Activated T-cell treated with anti-CD3 and anti-CD28 coated beads for 4 hours (primary cell): ENCODE measurements around the gene MRPL14.

Experiments used
- DNase-seq: peaks from one replicate; pipeline ENCODE4 v3.0.0-alpha.2; 2020

The MRPL14 gene

GRCh38 chr6:44127186-44128019, at the start of gene MRPL14, which contains the start of gene TMEM63B:
TSS of gene MRPL14 (minus strand) at chr6:44127452. CDS start at chr6:44116611, 10,841 bp downstream.
TSS of gene TMEM63B (plus strand) at chr6:44127554. CDS start at chr6:44134585, 7,031 bp downstream.
- DNase-seq = peak; percentile 85

DNA sequence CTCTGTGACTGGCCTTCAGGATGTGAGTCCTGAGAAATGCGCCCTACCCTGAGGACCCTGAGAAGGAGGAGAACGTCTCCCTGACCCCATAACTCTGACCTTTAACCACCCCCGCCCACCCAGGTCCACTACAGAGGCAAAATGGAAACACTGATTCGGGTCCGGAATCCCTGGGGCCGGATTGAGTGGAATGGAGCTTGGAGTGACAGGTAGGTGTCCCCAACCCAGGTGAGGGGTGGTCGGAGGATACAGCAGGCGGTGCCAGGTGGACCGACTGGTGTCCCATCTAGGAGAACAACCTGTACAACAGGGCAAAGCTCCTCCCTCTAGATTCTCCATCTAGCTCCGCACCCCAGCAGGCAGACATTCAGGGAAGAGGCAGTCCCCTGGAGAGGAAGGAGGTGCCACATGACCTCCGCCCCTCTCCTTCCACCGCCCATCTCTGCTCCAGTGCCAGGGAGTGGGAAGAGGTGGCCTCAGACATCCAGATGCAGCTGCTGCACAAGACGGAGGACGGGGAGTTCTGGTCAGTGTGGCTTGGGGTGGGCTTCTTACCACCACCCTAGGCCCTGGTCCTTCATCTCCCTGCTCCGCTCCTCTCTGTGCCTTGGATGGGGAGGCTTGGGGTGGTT, 49.0 kb upstream of the MRPL14 start:
- DNase-seq = no peak

DNA sequence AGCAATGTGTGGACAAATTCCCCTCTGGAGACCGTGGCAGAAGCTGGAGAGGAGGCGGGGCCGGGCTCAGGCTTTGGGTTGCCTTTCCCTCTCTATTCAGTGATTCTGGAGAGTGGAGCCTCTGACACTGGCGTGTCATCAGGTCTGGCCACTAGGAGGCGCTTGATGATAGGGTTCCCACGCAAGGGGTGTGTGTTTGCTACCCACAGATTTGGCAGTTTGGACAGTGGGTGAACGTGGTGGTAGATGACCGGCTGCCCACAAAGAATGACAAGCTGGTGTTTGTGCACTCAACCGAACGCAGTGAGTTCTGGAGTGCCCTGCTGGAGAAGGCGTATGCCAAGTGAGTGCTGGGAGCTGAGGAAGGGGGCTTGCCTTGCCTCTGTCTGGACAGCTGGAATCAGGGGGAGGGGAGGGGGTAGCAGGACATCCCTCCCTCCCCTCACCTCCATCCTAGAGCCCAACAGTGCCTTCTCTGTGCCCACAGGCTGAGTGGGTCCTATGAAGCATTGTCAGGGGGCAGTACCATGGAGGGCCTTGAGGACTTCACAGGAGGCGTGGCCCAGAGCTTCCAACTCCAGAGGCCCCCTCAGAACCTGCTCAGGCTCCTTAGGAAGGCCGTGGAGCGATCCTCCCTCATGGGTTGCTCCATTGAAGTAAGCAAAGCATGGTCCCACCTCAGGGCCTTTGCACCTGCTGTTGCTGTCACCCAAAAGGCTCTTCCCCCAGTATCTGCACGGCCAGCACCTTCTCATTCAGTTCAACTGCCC, 45.7 kb upstream of the MRPL14 start:
- peak; percentile 71 for DNase-seq

DNA sequence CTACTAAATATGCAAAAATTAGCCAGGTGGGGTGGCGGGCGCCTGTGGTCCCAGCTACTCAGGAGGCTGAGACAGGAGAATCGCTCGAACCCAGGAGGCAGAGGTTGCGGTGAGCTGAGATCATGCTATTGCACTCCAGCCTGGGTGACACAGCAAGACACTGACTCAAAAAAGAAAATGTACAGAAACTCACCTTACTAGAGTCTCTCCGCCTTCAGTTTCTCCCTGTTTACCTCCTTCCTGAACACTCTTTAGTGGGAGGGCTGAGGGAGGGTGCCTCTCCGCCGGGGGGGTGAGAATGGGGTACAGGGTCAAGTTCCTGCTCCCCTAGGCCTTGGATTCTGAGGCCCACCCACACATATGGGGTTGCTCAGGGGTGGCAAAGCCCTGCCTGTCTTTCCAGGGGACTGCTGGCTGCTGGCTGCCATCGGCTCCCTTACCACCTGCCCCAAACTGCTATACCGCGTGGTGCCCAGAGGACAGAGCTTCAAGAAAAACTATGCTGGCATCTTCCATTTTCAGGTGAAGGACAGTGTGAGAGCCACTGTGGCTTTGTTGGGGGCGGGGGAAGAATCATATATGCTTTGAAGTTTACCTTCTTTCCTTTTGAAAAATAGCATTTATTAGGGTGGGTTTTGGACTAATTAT, 44.8 kb upstream of the MRPL14 start:
- no peak for DNase-seq

DNA sequence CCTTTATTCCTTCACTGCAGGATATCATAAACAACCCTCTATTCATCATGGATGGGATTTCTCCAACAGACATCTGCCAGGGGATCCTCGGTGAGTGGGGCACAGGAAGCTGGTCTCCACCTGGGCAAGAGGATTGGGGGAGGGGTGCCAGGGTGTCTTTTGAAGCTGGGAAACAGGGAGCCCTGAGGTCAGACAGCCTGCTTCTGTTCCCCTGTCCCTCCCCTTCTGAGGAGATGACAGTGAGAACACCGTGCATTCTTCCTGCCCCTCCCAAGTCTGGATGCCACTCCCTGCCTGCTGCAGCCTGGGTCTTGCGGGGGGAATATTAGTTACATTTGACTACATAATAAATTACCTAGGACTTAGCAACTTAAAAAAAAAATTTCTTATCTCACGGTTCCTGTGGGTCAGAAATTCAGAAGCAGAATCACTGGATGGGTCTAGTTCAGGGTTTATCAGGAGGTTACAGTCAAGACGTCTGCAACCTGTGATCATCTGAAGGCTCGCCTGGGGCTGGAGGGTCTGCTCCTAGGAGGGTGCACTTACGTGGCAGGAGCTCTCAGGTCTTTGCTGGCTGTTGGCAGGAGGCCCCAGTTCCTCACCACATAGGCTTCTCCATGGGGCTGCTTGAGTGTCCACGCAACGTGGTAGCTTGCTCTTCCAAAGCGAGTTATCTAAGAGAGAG, 42.8 kb upstream of the MRPL14 start:
- no peak for DNase-seq

DNA sequence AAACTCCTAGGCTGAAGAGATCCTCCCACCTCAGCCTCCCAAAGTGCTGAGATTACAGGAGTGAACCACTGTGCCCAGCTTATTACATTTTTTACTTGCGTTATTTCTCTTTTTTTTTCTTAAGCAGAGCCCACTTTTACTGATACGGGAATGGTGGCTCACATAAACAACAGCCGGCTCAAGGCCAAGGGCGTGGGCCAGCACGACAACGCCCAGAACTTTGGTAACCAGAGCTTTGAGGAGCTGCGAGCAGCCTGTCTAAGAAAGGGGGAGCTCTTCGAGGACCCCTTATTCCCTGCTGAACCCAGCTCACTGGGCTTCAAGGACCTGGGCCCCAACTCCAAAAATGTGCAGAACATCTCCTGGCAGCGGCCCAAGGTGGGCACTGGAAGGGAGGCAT, 41.9 kb upstream of the MRPL14 start:
- no peak for DNase-seq

GRCh38 chr6:44167567-44167966, 40.3 kb upstream of the MRPL14 start:
- DNase-seq = no peak

DNA sequence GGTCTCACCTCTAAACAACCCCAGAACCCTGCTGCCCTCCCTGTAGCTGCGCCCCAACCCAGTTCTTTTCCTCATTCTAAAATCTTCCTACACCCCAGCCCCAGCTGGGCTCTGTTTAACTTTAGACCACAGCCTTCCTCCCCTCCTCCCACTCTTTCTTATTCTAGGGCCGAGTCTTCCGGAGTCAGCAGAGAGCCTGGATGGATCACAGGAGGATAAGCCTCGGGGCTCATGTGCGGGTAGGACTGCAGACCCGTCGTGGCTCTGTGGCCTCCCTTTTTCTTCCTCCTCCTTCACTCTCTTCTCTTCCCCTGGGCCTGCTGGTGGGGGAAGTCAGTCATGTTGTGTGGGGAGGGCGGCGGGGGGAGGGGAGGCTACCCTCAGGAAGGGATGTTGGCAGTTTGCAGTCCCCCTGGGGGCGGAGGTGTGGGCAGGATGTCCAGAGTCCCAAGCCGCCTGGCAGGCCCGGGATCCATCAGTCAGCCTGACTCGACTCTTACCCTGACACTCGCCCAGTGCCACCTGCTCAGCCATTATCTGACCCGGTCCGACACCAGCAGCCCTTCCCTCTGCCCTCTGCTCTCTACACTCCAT, 39.4 kb upstream of the MRPL14 start:
- DNase-seq = no peak

GRCh38 chr6:44166116-44166515, 38.9 kb upstream of the MRPL14 start:
- DNase-seq = no peak

DNA sequence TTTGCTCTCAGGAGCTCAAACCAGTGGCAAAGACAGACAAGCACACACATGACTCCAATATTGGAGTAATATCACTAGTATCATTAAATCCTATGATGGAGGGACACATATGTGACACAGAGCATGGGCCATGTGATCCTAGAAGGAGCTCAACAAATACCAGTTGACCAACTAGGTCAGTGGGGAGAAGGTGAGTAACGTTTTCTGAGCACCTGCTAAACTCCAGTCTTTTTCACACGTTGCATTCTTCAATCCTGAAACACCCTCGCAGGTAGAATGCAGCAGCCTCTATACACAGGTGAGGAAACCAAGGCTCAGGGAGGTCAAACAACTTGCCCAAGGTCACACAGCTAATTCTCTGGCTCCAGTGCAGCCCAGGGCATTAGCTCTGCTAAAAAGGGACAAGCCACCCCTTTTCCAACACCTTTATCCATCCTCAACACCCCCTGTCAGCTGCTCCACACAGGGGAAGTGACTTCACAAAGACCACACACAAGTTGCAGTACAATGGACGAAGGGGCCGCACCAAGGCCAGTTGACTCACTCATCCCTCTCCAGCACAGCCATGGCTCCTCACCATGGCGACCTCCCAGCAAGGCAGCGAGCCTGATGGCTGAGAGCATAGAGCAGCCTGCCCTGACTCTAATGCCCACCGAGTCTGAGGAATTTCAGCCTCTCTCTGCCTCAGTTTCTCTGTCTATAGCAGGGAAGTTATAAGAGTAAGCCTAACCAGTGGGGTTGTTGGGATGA, 35.8 kb upstream of the MRPL14 start:
- no peak for DNase-seq

DNA sequence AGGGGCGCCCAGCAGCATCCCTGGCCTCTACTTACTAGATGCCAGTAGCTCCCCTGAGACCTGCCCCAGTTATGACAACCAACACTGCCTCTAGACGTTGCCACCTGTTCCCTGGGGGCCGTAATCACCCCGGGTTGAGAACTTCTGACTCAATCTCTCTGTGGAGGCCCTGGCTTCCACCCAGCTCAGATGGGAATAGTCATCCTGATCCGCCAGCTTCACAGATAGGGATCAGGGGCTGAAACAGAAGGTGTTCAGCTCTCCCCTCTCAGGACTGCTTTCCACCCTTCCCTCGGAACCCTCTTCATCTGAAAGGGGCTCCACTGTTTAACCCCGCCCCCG, 34.7 kb upstream of the MRPL14 start:
- DNase-seq = no peak

DNA sequence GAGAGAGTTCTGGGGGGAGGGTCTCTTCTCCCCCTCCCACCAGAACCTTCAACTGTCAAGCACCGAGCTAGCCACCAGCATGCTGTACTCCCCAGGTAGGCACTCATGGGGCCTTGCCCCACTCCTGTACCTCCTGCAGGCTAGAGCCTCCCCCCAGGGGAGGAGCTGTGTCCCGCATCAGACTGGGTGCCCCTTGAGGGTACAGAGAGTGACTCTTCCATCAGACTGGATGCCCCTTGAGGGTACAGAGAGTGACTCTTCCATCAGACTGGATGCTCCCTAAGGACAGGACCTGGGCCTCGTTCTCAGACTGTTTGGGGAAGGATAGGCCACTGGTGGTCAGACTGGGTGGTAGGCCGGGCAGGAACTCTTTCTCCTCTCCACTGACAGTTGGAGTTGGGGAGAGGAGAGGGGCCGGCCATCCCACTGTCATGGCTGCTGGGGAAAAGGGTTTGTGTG, 31.5 kb upstream of the MRPL14 start, which contains the start of gene CAPN11:
TSS of gene CAPN11 (plus strand) at position 51 of the 459 bp plus-strand sequence. CDS start at position 80, 29 bp downstream.
- DNase-seq = no peak

DNA sequence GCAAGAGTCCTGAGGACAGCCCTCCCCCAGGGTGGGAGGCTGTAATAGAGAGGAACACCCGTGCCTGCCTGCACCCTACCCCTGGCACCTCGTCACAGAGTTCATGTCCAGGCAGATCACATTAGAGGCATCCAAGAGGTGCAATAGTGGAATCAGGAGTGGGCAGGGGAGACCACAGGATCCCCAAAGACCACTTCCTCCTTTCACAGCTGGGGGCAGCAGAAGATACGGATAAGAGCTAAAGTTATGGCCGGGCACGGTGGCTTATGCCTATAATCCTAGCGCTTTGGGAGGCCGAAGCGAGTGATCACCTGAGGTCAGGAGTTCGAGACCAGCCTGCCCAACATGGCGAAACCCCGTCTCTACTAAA, 29.9 kb upstream of the MRPL14 start:
- DNase-seq = no peak

DNA sequence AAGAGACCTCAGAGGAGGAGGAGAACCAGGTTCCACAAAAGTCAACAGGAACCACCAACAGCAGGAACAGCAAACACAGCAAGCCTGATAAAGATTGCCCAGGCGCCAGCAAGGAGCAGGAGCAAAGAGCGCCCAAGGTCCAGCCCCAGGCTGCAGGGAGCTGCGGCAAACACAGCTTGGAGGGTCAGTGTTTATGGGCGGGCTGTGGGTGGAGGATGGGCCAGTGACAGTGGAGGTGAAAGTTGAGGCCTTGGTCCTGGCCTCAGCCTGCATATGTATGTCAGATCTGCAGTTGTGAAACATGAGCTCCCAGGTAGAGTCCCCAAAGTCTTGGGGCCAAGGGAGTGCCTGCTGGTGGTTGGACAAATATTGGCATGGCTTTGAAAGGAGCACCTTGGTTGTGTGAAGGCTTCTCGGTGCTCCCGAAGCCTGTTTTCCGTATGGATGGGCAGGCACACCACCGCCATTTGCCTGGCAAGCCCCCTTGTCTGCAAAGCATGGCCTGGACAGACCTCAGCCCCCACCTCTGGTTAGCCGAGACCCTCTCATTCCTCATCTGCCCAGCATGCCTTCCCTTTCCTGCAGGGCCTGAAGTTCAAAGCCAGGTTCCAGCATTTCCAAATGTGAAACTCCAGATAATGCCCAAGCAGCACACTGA, 29.4 kb upstream of the MRPL14 start:
- DNase-seq = no peak

- no peak for DNase-seq
These were observed 26.8 kb upstream of the MRPL14 start for GRCh38 chr6:44154067-44154466.

DNA sequence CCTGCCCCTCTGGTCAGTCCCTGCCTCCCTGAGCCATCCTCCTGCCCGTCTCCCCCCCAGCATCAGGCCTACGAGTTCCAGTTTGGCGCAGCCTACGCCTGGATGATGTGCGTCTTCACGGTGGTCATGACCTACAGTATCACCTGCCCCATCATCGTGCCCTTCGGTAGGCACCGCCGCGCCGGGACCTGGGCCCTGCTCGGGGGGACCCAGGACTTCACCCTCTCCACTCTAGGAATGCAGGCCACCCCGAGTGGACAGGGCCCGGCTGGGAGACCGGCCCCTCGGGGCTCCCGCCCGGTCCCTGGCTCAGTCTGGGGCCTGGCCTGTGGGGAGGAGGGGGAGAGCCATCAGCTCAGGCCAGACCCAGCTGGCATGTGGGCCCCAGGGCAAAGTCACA, 25.3 kb upstream of the MRPL14 start:
- DNase-seq = no peak

DNA sequence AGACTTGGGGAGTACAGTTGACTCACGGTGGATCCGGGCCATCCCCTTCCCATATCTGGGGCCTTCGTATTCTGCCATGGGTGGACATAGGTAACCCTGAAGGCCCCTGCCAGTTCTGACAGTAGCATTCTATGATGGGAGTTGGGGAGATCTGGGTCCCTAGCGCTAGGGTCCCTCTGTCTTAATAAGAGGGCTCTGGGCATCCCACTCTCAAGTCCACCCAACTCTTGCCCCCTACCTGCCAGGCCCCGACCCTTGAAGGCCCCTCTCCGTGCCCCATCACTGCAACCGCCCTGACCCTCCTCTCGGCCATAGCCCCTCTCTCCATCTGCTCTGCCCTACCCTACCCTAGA, 24.8 kb upstream of the MRPL14 start:
- no peak for DNase-seq

- DNase-seq = peak; percentile 76
These were observed 24.3 kb upstream of the MRPL14 start for GRCh38 chr6:44151348-44152108.

- no peak for DNase-seq
These were observed 23.2 kb upstream of the MRPL14 start for GRCh38 chr6:44150317-44150917.
